ENCODE results near the gene MAIP1.

Gene MAIP1

GRCh38 chr2:200003444-200003843 lies 48.1 kb downstream of the MAIP1 start:
- H3K4me3 ChIP-seq (ENCODE audit: control insufficient read depth, low read depth, low read length): no peak overlapping the region
- TF ChIP-seq, protein P1, sequence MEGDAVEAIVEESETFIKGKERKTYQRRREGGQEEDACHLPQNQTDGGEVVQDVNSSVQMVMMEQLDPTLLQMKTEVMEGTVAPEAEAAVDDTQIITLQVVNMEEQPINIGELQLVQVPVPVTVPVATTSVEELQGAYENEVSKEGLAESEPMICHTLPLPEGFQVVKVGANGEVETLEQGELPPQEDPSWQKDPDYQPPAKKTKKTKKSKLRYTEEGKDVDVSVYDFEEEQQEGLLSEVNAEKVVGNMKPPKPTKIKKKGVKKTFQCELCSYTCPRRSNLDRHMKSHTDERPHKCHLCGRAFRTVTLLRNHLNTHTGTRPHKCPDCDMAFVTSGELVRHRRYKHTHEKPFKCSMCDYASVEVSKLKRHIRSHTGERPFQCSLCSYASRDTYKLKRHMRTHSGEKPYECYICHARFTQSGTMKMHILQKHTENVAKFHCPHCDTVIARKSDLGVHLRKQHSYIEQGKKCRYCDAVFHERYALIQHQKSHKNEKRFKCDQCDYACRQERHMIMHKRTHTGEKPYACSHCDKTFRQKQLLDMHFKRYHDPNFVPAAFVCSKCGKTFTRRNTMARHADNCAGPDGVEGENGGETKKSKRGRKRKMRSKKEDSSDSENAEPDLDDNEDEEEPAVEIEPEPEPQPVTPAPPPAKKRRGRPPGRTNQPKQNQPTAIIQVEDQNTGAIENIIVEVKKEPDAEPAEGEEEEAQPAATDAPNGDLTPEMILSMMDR (IDR thresholded peaks at IDR 0.05; ENCODE audit: control insufficient read depth, insufficient read depth, low read depth, low read length, missing control alignments): no peak
- DNase-seq (ENCODE audit: low read depth): no peak

- TF ChIP-seq, protein P1 (IDR thresholded peaks at IDR 0.05; ENCODE audit: control insufficient read depth, insufficient read depth, low read depth, low read length, missing control alignments): no peak
- no peak for DNase-seq (ENCODE audit: low read depth)
- H3K4me3 ChIP-seq (ENCODE audit: control insufficient read depth, low read depth, low read length): no peak overlapping the region
Measured at GRCh38 chr2:200005675-200006074, 50.3 kb downstream of the MAIP1 start.

DNA sequence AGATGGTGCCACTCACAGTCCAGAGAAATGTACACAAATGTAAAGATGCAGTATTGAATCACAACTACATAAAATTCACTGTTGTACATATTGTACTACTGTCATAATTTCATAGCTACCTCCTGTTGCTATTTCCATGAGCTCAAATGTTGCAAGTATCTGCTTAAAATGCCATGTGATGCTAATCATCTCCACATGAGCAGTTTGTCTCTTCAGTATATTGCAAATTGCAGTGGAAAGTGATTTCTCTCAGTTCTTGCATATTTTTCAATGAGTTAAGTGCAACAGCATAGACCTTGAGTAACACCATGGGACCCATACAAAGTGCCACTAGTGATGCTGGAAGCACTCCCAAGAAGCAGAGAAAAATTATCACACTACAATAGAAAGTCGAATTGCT lies 51.9 kb downstream of the MAIP1 start:
- DNase-seq (ENCODE audit: low read depth): no peak
- TF ChIP-seq, protein P1 (IDR thresholded peaks at IDR 0.05; ENCODE audit: control insufficient read depth, insufficient read depth, low read depth, low read length, missing control alignments): no peak
- H3K4me3 ChIP-seq (ENCODE audit: control insufficient read depth, low read depth, low read length): no peak overlapping the region

DNA sequence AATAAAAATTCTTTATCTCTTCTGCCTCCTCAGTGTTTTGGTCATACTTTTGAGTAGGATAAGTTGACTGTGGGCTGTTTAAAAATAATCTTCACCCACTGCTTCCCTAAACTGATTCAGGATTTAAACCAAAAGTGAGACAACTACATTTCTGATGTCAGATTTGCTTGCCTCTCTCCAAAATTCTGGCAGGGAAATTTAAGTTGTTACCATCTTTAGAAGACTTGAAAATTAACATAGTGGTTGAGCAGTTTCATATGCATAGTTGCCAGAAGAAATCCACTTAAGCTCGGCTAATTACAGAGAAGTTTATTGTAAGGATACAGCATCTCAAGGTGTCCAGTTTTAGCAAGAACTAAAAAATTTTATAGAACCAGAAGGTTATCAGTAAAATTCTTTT lies 57.0 kb downstream of the MAIP1 start:
- no peak overlapping the region for H3K4me3 ChIP-seq (ENCODE audit: control insufficient read depth, low read depth, low read length)
- no peak for DNase-seq (ENCODE audit: low read depth)
- TF ChIP-seq, protein P1 (IDR thresholded peaks at IDR 0.05; ENCODE audit: control insufficient read depth, insufficient read depth, low read depth, low read length, missing control alignments): no peak
